ENCODE data around the gene ABHD16B.

ABHD16B gene

GRCh38 chr20:63861365-63861934 lies at the start of gene ABHD16B:
ABHD16B (plus strand) TSS chr20:63861498; CDS start chr20:63861541, 43 bp downstream.
- Histone ChIP-seq H3K4me1 (peaks cover 69% of the 10 kb centered on the region), H3K4me2 (peak within 1 kb of the TSS; percentile 17; the same call in 1 of the 2 replicates), H3K9me3 (no peaks in the 10 kb centered on the region), H3K27me3 (no peaks in the 10 kb centered on the region), H3K27ac (peak within 1 kb of the TSS; percentile 54), H3K9ac (peak within 1 kb of the TSS; percentile 43; the same call in 1 of the 2 replicates), H3K4me3 (no peak within 1 kb of the TSS), H3K36me3 (peaks cover 20% of the 10 kb centered on the region), H4K20me1 (peaks cover 11% of the 10 kb centered on the region)
- TF ChIP-seq Cebpa-rat (IDR thresholded peaks at IDR 0.05) = no peak

- H4K20me1 ChIP-seq = no peaks in the 10 kb centered on the region
- no peaks in the 10 kb centered on the region for H3K9me3 ChIP-seq
- no peak overlapping the region for H3K4me3 ChIP-seq
- TF ChIP-seq Cebpa-rat (IDR thresholded peaks at IDR 0.05) = peak; percentile 26; the same call in 1 of the 2 replicates
- H3K36me3 ChIP-seq = no peaks in the 10 kb centered on the region
- H3K9ac ChIP-seq = no peak overlapping the region
- no peaks in the 10 kb centered on the region for H3K27me3 ChIP-seq
- no peak overlapping the region for H3K27ac ChIP-seq
- H3K4me2 ChIP-seq = no peak overlapping the region
- H3K4me1 ChIP-seq = peaks cover 28% of the 10 kb centered on the region
These were observed 46.2 kb upstream of the ABHD16B start for GRCh38 chr20:63814891-63815614.

DNA sequence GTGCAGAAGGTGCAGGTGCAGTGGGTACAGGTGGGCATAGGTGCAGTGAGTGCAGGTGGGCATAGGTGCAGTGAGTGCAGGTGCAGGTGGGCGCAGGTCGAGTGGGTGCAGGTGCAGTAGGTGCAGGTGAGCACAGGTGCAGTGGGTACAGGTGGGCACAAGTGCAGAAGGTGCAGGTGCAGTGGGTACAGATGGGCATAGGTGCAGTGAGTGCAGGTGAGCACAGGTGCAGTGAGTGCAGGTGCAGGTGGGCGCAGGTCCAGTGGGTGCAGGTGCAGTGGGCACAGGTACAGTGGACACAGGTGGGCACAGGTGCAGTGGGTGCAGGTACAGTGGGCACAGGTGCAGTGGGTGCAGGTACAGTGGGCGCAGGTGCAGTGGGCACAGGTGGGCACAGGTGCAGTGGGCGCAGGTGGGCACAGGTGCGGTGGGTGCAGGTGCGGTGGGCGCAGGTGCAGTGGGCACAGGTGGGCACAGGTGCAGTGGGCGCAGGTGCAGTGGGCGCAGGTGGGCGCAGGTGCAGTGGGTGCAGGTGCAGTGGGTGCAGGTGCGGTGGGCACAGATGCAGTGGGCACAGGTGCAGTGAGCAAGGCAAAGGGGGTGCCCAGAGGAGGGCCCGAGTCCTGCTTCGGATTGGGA lies 45.6 kb upstream of the ABHD16B start:
- no peaks in the 10 kb centered on the region for H3K36me3 ChIP-seq
- H3K27ac ChIP-seq = no peak overlapping the region
- no peak overlapping the region for H3K4me3 ChIP-seq
- H3K4me2 ChIP-seq = no peak overlapping the region
- no peaks in the 10 kb centered on the region for H3K27me3 ChIP-seq
- no peak overlapping the region for H3K9ac ChIP-seq
- no peaks in the 10 kb centered on the region for H4K20me1 ChIP-seq
- H3K4me1 ChIP-seq = peaks cover 21% of the 10 kb centered on the region
- H3K9me3 ChIP-seq = no peaks in the 10 kb centered on the region
- TF ChIP-seq Cebpa-rat (IDR thresholded peaks at IDR 0.05) = no peak

DNA sequence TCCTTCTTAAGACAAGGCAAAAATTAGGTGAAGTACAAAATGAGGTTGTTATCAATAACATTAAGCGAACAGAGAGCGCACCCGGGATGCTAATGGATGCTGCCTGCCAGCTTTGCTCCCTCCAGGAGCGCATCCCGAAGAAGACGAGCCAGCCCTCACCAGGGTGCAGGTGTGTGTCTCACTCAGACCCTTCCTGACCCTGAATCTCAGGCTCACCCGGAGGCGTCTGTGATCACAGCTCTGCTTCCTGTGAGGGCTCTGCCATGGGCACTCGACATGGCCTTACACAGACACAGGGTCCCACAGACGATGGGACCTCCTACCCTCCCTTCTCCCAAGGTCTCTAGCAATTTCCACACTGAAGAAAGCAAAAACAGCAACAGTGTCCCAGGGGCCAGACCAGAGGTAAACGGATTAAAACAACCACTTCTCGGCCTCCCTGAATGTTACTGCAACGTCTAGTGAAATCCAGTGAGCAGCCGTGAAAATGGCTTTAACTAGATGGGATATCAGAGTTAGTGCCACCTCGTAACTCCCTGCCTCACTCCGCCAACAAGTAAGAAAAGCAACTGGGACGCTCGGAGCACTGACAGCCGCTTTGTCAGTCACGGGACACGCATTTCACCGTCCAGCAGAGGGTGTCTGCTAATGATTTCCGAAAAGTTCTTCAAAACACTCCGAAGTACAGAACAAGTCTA lies 41.9 kb upstream of the ABHD16B start:
- TF ChIP-seq Cebpa-rat (IDR thresholded peaks at IDR 0.05) = no peak
- Histone ChIP-seq H3K4me1 (peaks cover 28% of the 10 kb centered on the region), H3K4me3 (no peak overlapping the region), H3K9ac (peak overlapping the region; percentile 16; the same call in 1 of the 2 replicates), H3K4me2 (peak overlapping the region; percentile 59), H3K9me3 (no peaks in the 10 kb centered on the region), H4K20me1 (no peaks in the 10 kb centered on the region), H3K36me3 (no peaks in the 10 kb centered on the region), H3K27ac (no peak overlapping the region), H3K27me3 (no peaks in the 10 kb centered on the region)

- no peak overlapping the region for H3K4me3 ChIP-seq
- H3K27ac ChIP-seq = no peak overlapping the region
- H3K4me1 ChIP-seq = peaks cover 28% of the 10 kb centered on the region
- H3K9ac ChIP-seq = no peak overlapping the region
- no peak overlapping the region for H3K4me2 ChIP-seq
- H3K9me3 ChIP-seq = no peaks in the 10 kb centered on the region
- H3K27me3 ChIP-seq = peaks cover 15% of the 10 kb centered on the region
- no peaks in the 10 kb centered on the region; the same call in 1 of the 2 replicates for H4K20me1 ChIP-seq
- no peak for TF ChIP-seq Cebpa-rat (IDR thresholded peaks at IDR 0.05)
- no peaks in the 10 kb centered on the region for H3K36me3 ChIP-seq
These were observed 39.5 kb upstream of the ABHD16B start for GRCh38 chr20:63821811-63822210.

DNA sequence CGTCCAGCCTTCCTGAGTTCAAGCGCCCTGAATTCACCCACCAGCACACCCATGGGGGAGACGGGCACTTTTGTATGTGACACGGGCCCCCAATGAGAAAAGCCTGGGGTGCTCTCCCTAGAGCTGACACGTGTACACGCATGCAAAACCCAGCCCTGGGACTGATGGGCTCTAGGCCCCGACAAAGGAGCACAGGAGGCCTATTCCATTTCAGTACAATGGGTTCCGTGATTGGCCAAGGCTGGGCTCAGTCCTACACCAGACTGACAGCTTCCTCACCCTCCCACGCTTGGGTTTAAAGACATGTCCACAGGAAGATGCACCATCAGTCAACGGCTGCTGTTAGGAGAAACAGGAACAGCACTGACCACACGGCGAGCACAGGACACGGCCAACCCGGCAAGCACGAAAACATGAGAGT lies 39.0 kb upstream of the ABHD16B start:
- Histone ChIP-seq H3K36me3 (no peaks in the 10 kb centered on the region), H3K9me3 (no peaks in the 10 kb centered on the region), H3K4me2 (no peak overlapping the region), H4K20me1 (no peaks in the 10 kb centered on the region; the same call in 1 of the 2 replicates), H3K9ac (no peak overlapping the region), H3K4me1 (peaks cover 28% of the 10 kb centered on the region), H3K4me3 (no peak overlapping the region), H3K27me3 (peaks cover 19% of the 10 kb centered on the region), H3K27ac (no peak overlapping the region)
- TF ChIP-seq Cebpa-rat (IDR thresholded peaks at IDR 0.05) = no peak

DNA sequence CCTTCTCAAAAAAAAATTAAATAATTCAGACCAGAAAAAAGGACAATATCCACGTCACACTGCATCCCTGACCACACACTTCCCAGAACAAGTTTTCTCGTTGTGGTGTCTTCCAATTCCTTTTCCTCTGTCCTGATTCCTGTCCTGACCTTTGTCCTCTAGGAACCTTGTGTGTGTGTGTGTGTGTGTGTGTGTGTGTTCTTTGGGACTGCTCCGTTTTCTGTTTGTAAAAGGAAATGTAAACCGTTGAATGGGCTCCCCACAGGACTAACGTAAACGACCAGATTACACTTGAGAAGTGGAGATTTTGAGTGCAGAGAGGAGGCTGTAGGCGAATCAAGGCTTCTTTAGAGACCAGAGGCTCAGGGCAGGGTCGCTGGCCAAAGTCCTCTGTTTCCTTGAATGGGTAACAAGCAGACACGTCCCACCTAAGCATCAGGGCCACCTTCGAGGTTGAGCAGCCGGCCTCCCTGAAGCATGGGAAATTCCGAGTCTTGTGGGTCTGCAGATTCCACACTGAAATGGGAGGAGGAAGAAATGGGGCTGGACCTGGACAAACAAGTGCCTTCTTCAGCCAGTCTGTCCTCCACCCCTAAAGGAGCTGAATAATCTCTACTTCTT lies 37.5 kb upstream of the ABHD16B start:
- Histone ChIP-seq H3K9me3 (no peaks in the 10 kb centered on the region), H3K27ac (no peak overlapping the region), H3K27me3 (peaks cover 32% of the 10 kb centered on the region), H3K36me3 (no peaks in the 10 kb centered on the region), H3K4me1 (peaks cover 25% of the 10 kb centered on the region), H4K20me1 (peaks cover 11% of the 10 kb centered on the region), H3K9ac (no peak overlapping the region), H3K4me3 (no peak overlapping the region), H3K4me2 (0 out of 2 replicates have a peak overlapping the region, but pooled peaks have one; percentile 5)
- TF ChIP-seq Cebpa-rat (IDR thresholded peaks at IDR 0.05) = no peak

DNA sequence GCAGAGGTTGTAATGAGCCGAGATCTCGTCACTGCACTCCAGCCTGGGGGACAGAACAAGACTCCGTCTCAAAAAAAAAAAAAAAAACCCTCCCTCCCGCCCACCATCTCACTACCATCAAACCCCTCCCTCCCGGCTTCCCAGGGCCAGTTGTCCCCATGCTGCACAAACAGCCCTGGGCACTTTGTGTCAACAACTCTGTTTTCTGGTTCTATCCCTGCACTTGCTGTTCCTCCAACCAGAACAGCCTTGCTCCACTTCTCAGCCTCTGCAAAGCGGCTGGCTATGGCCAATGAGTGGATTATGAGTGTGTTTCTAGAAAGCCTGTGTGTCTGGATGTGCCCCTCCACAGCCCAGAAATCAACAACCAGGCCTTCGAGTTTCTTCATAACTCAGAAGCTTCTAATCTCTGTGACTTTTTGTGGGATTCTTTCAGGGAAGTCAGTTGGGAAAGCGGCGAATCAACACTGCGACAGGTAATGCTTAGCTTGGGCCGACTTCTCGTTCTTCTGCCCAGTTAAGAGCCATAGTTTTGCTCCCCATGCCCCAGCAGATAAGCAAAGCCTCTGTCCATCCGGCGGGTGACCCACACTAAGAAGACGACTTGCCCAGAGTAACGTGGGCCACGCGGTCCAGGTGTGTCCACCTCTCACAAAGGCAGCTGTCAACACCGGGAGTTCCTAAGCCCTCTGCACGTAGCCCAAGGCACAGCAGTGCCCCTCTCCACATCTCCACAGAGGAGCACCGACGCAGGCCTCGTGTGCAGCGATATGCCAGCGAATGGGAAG lies 35.8 kb upstream of the ABHD16B start:
- Histone ChIP-seq H3K9ac (no peak overlapping the region), H3K27me3 (peaks cover 50% of the 10 kb centered on the region), H3K4me2 (no peak overlapping the region), H3K36me3 (no peaks in the 10 kb centered on the region), H3K4me3 (no peak overlapping the region), H4K20me1 (peaks cover 29% of the 10 kb centered on the region), H3K27ac (no peak overlapping the region), H3K4me1 (peaks cover 28% of the 10 kb centered on the region), H3K9me3 (no peaks in the 10 kb centered on the region)
- TF ChIP-seq Cebpa-rat (IDR thresholded peaks at IDR 0.05) = no peak

DNA sequence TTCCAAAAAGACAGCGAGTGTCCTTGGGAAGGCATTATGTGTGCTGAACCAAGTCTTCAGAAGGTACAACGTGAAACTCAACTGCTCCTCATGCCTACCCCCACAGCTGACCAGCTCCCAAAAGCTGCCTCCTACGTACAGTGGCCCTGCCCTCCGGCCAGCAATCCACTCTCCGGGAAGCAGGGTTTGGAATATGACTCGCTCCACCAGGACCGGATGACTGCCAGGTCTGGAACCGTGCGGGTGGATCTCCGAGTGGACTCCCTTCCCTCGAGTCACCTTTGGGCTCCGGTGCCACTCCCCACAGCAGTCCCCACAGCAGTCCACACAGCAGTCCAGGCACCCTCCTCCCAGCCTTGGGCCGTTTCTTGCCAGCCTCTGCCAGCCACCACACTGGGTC lies 34.5 kb upstream of the ABHD16B start:
- H3K4me3 ChIP-seq = no peak overlapping the region
- no peak overlapping the region for H3K9ac ChIP-seq
- H3K9me3 ChIP-seq = no peaks in the 10 kb centered on the region
- H3K4me1 ChIP-seq = peaks cover 33% of the 10 kb centered on the region
- TF ChIP-seq Cebpa-rat (IDR thresholded peaks at IDR 0.05) = no peak
- peaks cover 61% of the 10 kb centered on the region for H3K27me3 ChIP-seq
- H3K4me2 ChIP-seq = no peak overlapping the region
- H3K36me3 ChIP-seq = no peaks in the 10 kb centered on the region
- peaks cover 33% of the 10 kb centered on the region for H4K20me1 ChIP-seq
- H3K27ac ChIP-seq = no peak overlapping the region

All from BLaER1 (cell line).